Astrocyte (in vitro differentiated cells and primary cell): ENCODE results near the gene GNA15.
"Not testable (repeated sequence)": the region's sequence is repeated elsewhere in the genome, so short reads cannot be mapped to it uniquely, and the experiment has no call there.

Experiments used
- EZH2 ChIP-seq: IDR thresholded peaks from 2 replicates; pipeline ENCODE4 v1.6.1; 2012; ENCODE audit warnings: mild to moderate bottlenecking, low read length, inconsistent platforms; ENCODE audit not compliant: insufficient read depth
- TF ChIP-seq, protein P1 (sequence below): IDR thresholded peaks from 2 replicates; pipeline ENCODE4 v1.5.1; 2011; ENCODE audit warnings: low read depth, mild to moderate bottlenecking, inconsistent platforms, low read length, moderate library complexity; ENCODE audit not compliant: insufficient read depth

DNA sequence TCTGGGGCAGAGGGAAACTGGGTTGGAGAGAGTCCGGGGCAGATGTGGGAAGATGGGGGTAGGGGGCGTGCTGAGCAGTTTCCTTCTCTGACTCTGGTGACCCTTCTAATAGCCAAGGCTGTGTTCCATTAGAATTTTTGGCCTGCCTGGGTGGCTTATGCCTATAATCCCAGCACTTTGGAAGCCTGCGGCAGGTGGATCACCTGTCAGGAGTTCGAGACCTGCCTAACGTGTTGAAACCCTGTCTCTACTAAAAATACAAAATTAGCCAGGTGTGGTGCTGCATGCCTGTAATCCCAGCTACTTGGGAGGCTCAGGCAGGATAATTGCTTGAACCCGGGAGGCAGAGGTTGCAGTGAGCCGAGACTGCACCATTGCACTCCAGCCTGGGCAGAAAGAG, 67.1 kb downstream of the GNA15 start:
- TF ChIP-seq, protein P1, sequence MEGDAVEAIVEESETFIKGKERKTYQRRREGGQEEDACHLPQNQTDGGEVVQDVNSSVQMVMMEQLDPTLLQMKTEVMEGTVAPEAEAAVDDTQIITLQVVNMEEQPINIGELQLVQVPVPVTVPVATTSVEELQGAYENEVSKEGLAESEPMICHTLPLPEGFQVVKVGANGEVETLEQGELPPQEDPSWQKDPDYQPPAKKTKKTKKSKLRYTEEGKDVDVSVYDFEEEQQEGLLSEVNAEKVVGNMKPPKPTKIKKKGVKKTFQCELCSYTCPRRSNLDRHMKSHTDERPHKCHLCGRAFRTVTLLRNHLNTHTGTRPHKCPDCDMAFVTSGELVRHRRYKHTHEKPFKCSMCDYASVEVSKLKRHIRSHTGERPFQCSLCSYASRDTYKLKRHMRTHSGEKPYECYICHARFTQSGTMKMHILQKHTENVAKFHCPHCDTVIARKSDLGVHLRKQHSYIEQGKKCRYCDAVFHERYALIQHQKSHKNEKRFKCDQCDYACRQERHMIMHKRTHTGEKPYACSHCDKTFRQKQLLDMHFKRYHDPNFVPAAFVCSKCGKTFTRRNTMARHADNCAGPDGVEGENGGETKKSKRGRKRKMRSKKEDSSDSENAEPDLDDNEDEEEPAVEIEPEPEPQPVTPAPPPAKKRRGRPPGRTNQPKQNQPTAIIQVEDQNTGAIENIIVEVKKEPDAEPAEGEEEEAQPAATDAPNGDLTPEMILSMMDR, result not testable (repeated sequence)
- not testable (repeated sequence) for TF ChIP-seq EZH2
